Stomach (tissue), 9 donors: ENCODE data around the gene ARL6IP5. TPM values are rescaled to one million over a fixed set of nuclear protein-coding genes. Genes with fewer than 3 reads are reported as not detected.

Experiments used
- DNase-seq, 2 donors: peaks; one replicate each; pipeline versions ENCODE4 v3.0.0 to v3.0.0-alpha.2; 2013 to 2019
- H3K27ac ChIP-seq, 5 donors: fragments of 200-600 bp in 4 of 5; sonication (generic) in 4 of 5; one replicate each; pipeline ENCODE4 v1.5.1; 2013 to 2019; ENCODE audit warnings: mild to moderate bottlenecking in 1 of 5, moderate library complexity in 1 of 5
- H3K27me3 ChIP-seq, 3 donors: fragments of 200-600 bp; sonication (generic); one replicate each; pipeline ENCODE4 v1.5.1; 2017 to 2019; ENCODE audit warnings: mixed run types in 1 of 3
- H3K36me3 ChIP-seq, 4 donors: fragments of 200-600 bp; sonication (generic); 1 replicate in 3 of 4; 2 replicates in 1 of 4; pipeline ENCODE4 v1.5.1; 2016 to 2019
- H3K4me1 ChIP-seq, 4 donors: fragments of 200-600 bp; sonication (generic); one replicate each; pipeline ENCODE4 v1.5.1; 2016 to 2019
- H3K4me3 ChIP-seq, 4 donors: fragments of 200-600 bp; sonication (generic) in 3 of 4; one replicate each; pipeline ENCODE4 v1.5.1; 2016 to 2019; ENCODE audit warnings: mild to moderate bottlenecking in 1 of 4
- H3K9me3 ChIP-seq, 4 donors: fragments of 200-600 bp; sonication (generic); one replicate each; pipeline ENCODE4 v1.5.1; 2016 to 2019
- CTCF ChIP-seq, 7 experiments: fragments of 450-650 bp in 4 of 7; fragments of 200-600 bp in 3 of 7; sonication (generic) in 3 of 7; IDR thresholded peaks; one replicate each; pipeline ENCODE4 v1.5.1; 2016 to 2019; ENCODE audit warnings: antibody characterized with exemption in 7 of 7, control low read depth in 2 of 7, mild to moderate bottlenecking in 1 of 7
- EP300 ChIP-seq: sonication (generic); formaldehyde crosslinking; IDR thresholded peaks from one replicate; pipeline ENCODE4 v1.6.1; 2017; ENCODE audit warnings: antibody characterized with exemption
- POLR2A ChIP-seq, 4 donors: fragments of 450-650 bp; IDR thresholded peaks; one replicate each; pipeline ENCODE4 v1.6.1; 2016; ENCODE audit warnings: antibody characterized with exemption in 4 of 4, control low read depth in 2 of 4, mild to moderate bottlenecking in 1 of 4, moderate library complexity in 1 of 4
- POLR2AphosphoS5 ChIP-seq, 3 donors: sonication (generic); formaldehyde crosslinking; IDR thresholded peaks; one replicate each; pipeline ENCODE4 v1.6.1; 2016; ENCODE audit warnings: antibody characterized with exemption in 3 of 3
- WGBS, 5 donors: extraction: QIAGEN DNeasy Blood & Tissue Kit in 3 of 5; methylation state at CpG; one replicate each; pipeline versions ENCODE4 v1.1.5 to v1.1.7; 2013 to 2018; 5-methylcytosine and 5-hydroxymethylcytosine counted together
- intact Hi-C: fragments of 100-400 bp; cut with DNase I; formaldehyde crosslinking; loops from one replicate; pipeline ENCODE4 v1.15.1; 2023; ENCODE audit warnings: low total_unique reads
- polyA plus RNA-seq, 3 donors: library from polyadenylated mRNA; stranded (reverse); fragments of 200-250 nt; gene quantifications; one replicate each; pipeline ENCODE4 v1.2.3, GENCODE V29; 2013
- total RNA-seq, 5 donors: library from RNA; depleted of rRNA; stranded (reverse); fragments of >200 nt; gene quantifications; one replicate each; pipeline versions ENCODE4 v1.1.0 to v1.2.3, GENCODE V29; 2014 to 2016
- donor health status: healthy with polysubstance abuse.
- donor health status: Bipolar disorder and iron deficiency.
- donor health status: healthy.

ARL6IP5 gene
- total and polyA plus RNA-seq, 8 donors: 13.4 to 74.2 (median 49.1) TPM

- Histone ChIP-seq H3K36me3 (peaks cover 0 to 7% (median 0%) of the 10 kb centered on the region in 4 donors), H3K4me1 (peaks cover 70 to 88% (median 86%) of the 10 kb centered on the region in 4 donors), H3K27ac (peak overlapping the region; percentile 79 to 97 (median 96)), H3K9me3 (no peaks in the 10 kb centered on the region), H3K4me3 (peak overlapping the region; percentile 75 to 94 (median 84)), H3K27me3 (no peaks in the 10 kb centered on the region)
- WGBS, 5 donors: 65 to 71% (median 67%) methylated on average over 3 of the region's 3 CpGs
- no peak for TF ChIP-seq EP300
- TF ChIP-seq POLR2AphosphoS5 (IDR thresholded peaks at IDR 0.05): no peak
- TF ChIP-seq CTCF (IDR thresholded peaks at IDR 0.05): no peak
- no peak for DNase-seq
- intact Hi-C loops: no loop called here
Observed at GRCh38 chr3:69087030-69087791, 2.5 kb downstream of the ARL6IP5 start.

- H3K9me3 ChIP-seq: no peaks in the 10 kb centered on the region
- intact Hi-C loops: no loop called here
- H3K27me3 ChIP-seq: no peaks in the 10 kb centered on the region
- peak overlapping the region in 2 of 4 donors; percentile 75 to 94 for H3K4me3 ChIP-seq
- TF ChIP-seq POLR2A (IDR thresholded peaks at IDR 0.05) (no peak), CTCF (IDR thresholded peaks at IDR 0.05) (no peak), EP300 (no peak)
- peaks cover 71 to 88% (median 85%) of the 10 kb centered on the region in 4 donors for H3K4me1 ChIP-seq
- peak overlapping the region in 4 of 5 donors; percentile 94 to 97 (median 96) for H3K27ac ChIP-seq
- peaks cover 0 to 7% (median 0%) of the 10 kb centered on the region in 4 donors for H3K36me3 ChIP-seq
- WGBS, 5 donors: 31 to 48% (median 38%) methylated on average over 2 of the region's 2 CpGs
- DNase-seq: no peak
Observed at GRCh38 chr3:69088063-69088462, 3.3 kb downstream of the ARL6IP5 start.

GRCh38 chr3:69090021-69090420 lies 5.3 kb downstream of the ARL6IP5 start:
- no peak for DNase-seq
- WGBS, 5 donors: 20 to 36% (median 28%) methylated on average over 3 of the region's 3 CpGs
- no peak for TF ChIP-seq EP300
- no peak for TF ChIP-seq POLR2A (IDR thresholded peaks at IDR 0.05)
- peak in 1 of 3 donors; percentile 51 for TF ChIP-seq POLR2AphosphoS5 (IDR thresholded peaks at IDR 0.05)
- TF ChIP-seq CTCF (IDR thresholded peaks at IDR 0.05): no peak
- H3K4me1 ChIP-seq: peaks cover 75 to 91% (median 86%) of the 10 kb centered on the region in 4 donors
- H3K4me3 ChIP-seq: no peak overlapping the region
- no peaks in the 10 kb centered on the region for H3K9me3 ChIP-seq
- H3K27ac ChIP-seq: peak overlapping the region in 4 of 5 donors; percentile 28 to 97 (median 86)
- intact Hi-C loops: no loop called here
- peaks cover 0 to 7% (median 0%) of the 10 kb centered on the region in 4 donors for H3K36me3 ChIP-seq
- no peaks in the 10 kb centered on the region for H3K27me3 ChIP-seq

- Histone ChIP-seq H3K4me3 (no peak overlapping the region), H3K4me1 (peaks cover 83 to 100% (median 94%) of the 10 kb centered on the region in 4 donors), H3K36me3 (peaks cover 0 to 7% (median 0%) of the 10 kb centered on the region in 4 donors), H3K27ac (peak overlapping the region; percentile 60 to 97 (median 75)), H3K9me3 (no peaks in the 10 kb centered on the region), H3K27me3 (no peaks in the 10 kb centered on the region)
- intact Hi-C loops: no loop called here
- 42 to 56% (median 44%) methylated on average over 5 of the region's 5 CpGs for WGBS, 5 donors
- TF ChIP-seq CTCF (IDR thresholded peaks at IDR 0.05): no peak
- TF ChIP-seq POLR2A (IDR thresholded peaks at IDR 0.05): no peak
- no peak for TF ChIP-seq POLR2AphosphoS5 (IDR thresholded peaks at IDR 0.05)
- TF ChIP-seq EP300: no peak
- DNase-seq: no peak
Observed at GRCh38 chr3:69091389-69092029, 6.8 kb downstream of the ARL6IP5 start.
